ENCODE data around the gene CYSRT1. TPM values are rescaled to one million over a fixed set of nuclear protein-coding genes. Genes with fewer than 3 reads are reported as not detected.

CYSRT1 gene
- polyA plus RNA-seq, 1 experiment, result 0.74 TPM

DNA sequence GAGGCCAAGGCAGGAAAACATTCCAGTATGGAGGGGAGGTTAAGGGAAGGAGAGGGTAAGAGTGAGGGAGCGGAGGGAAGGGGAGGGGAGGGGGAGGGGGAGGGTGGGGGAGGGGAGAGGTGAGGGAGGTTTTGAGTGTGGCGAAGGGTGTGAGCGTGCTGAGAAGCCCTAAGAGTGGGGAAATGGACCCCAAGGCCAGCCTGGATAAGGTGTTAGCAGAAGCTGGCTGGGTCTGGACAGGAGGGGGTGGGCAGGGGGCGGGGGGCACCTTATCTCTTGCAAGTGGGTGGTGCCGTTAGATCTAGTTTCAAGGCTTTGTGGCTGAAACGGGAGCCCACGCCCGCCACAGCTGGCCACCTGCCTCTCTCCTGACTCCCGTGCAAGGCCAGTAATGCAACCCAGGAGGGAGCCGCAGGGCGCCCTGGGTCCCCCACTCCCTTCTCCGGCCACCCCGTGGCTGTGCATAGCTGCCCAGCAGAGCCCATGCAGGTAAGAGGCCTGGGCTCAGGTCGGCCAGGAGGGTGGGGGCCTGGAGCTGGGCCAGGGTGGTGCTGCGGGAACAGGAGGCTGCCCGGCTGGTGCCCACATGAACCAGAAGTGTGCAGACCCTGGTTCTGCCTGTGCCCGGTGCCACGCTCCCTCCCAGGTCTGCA, 3.0 kb downstream of the CYSRT1 start:
- ChIA-PET CTCF (interaction anchor here (0.7 to 4.2 kb wide), 23 partner anchors 9 to 199 kb away, joined by 3 to 37 read pairs (median 6); partner anchors contain the start of genes ABCA2, DPP7, NPDC1 and SSNA1), POLR2A (interaction anchor here (0.5 kb wide), 1 partner anchor 23 kb away, joined by 6 read pairs; no protein-coding TSS in a partner anchor)
- TF ChIP-seq, protein P1, sequence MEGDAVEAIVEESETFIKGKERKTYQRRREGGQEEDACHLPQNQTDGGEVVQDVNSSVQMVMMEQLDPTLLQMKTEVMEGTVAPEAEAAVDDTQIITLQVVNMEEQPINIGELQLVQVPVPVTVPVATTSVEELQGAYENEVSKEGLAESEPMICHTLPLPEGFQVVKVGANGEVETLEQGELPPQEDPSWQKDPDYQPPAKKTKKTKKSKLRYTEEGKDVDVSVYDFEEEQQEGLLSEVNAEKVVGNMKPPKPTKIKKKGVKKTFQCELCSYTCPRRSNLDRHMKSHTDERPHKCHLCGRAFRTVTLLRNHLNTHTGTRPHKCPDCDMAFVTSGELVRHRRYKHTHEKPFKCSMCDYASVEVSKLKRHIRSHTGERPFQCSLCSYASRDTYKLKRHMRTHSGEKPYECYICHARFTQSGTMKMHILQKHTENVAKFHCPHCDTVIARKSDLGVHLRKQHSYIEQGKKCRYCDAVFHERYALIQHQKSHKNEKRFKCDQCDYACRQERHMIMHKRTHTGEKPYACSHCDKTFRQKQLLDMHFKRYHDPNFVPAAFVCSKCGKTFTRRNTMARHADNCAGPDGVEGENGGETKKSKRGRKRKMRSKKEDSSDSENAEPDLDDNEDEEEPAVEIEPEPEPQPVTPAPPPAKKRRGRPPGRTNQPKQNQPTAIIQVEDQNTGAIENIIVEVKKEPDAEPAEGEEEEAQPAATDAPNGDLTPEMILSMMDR (IDR thresholded peaks at IDR 0.05; ENCODE audit: insufficient read depth, low read depth, low read length), result no peak
- H3K36me3 ChIP-seq (ENCODE audit: control insufficient read depth, insufficient read depth, low read length), result no peaks in the 10 kb centered on the region; the same call in 1 of the 2 replicates
- H3K27me3 ChIP-seq (ENCODE audit: control insufficient read depth, insufficient read depth, low read length), result no peaks in the 10 kb centered on the region
- no peak overlapping the region for H3K4me3 ChIP-seq (ENCODE audit: low read depth, low read length)
- no peak for DNase-seq (ENCODE audit: low read depth)

DNA sequence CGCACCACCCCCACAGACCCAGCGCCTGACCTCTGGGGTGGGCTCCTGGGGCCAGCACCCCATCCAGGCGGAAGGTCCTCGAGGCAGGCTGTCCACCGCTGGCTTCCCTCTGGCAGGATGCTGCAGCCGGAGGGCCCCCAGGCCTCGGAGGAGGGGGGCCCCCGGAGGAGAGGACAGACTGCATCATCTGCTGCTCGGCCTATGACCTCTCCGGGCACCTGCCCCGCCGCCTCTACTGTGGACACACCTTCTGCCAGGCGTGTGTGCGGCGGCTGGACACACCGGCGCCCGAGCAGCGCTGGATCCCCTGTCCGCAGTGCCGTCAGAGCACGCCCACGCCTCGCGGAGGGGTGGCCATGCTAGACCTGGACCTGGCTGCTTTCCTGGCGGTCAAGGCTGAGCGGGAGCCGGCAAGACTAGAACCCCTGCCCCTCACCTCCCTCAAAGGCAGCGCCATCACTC, 3.6 kb downstream of the CYSRT1 start:
- H3K27me3 ChIP-seq (ENCODE audit: control insufficient read depth, insufficient read depth, low read length), result no peaks in the 10 kb centered on the region
- CTCF ChIA-PET, result interaction anchor here (0.7 to 4.2 kb wide), 9 partner anchors 9 to 182 kb away, joined by 3 to 37 read pairs (median 11); partner anchors contain the start of genes NPDC1 and TUBB4B
- H3K36me3 ChIP-seq (ENCODE audit: control insufficient read depth, insufficient read depth, low read length), result no peaks in the 10 kb centered on the region; the same call in 1 of the 2 replicates
- DNase-seq (ENCODE audit: low read depth), result no peak
- POLR2A ChIA-PET, result no interaction called here
- TF ChIP-seq, protein P1 (IDR thresholded peaks at IDR 0.05; ENCODE audit: insufficient read depth, low read depth, low read length), result no peak
- H3K4me3 ChIP-seq (ENCODE audit: low read depth, low read length), result no peak overlapping the region

DNA sequence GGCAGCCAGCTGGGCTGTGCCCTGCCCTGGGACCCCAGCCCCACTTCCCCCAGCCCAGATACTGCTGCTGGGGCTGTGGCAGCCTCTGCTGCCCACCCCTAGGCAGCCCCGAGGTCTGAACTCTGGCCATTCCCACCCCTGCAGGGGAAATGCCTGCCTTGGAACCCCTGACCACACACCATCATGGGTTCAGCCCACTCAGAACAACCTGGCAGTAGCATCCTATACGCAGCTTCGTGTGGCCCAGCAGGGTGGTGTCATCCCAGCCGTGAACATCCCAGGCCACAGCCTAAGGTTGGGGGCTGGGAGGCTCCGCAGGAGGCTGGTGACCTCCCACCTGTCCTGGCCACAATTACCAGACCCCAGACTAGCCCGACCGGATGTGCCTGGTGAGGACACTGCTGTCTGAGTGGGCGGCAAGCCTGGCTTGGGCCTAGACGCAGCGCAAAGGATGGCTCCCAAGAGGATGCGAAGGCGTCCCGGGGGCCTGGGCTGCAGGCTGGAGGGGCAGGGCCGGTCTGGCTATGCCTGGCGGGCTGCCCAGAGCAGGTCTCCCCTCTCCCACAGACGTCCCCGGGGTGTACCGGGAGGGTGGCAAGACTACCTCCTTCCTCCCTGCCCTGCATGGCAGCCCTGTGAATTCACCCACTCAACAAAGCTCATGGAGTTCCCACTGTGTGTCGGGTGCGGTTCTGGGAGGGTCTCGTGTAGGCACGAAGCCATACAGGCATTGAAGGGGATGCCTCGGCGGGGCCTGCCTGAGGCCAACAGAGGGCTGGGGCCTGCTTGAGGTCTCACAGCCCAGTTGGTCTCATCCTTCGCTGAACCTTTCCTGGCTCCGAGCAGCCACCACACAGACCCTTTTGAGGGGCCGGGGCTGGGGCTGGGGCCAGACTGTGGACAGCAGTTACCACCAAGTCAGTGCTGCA, 4.3 kb downstream of the CYSRT1 start:
- H3K36me3 ChIP-seq (ENCODE audit: control insufficient read depth, insufficient read depth, low read length), result no peaks in the 10 kb centered on the region; the same call in 1 of the 2 replicates
- TF ChIP-seq, protein P1 (IDR thresholded peaks at IDR 0.05; ENCODE audit: insufficient read depth, low read depth, low read length), result no peak
- H3K27me3 ChIP-seq (ENCODE audit: control insufficient read depth, insufficient read depth, low read length), result no peaks in the 10 kb centered on the region
- ChIA-PET POLR2A (no interaction called here), CTCF (interaction anchor here (1.2 to 4.2 kb wide), 4 partner anchors 20 to 180 kb away, joined by 4 to 37 read pairs (median 8); no protein-coding TSS in a partner anchor)
- no peak overlapping the region for H3K4me3 ChIP-seq (ENCODE audit: low read depth, low read length)
- no peak for DNase-seq (ENCODE audit: low read depth)

DNA sequence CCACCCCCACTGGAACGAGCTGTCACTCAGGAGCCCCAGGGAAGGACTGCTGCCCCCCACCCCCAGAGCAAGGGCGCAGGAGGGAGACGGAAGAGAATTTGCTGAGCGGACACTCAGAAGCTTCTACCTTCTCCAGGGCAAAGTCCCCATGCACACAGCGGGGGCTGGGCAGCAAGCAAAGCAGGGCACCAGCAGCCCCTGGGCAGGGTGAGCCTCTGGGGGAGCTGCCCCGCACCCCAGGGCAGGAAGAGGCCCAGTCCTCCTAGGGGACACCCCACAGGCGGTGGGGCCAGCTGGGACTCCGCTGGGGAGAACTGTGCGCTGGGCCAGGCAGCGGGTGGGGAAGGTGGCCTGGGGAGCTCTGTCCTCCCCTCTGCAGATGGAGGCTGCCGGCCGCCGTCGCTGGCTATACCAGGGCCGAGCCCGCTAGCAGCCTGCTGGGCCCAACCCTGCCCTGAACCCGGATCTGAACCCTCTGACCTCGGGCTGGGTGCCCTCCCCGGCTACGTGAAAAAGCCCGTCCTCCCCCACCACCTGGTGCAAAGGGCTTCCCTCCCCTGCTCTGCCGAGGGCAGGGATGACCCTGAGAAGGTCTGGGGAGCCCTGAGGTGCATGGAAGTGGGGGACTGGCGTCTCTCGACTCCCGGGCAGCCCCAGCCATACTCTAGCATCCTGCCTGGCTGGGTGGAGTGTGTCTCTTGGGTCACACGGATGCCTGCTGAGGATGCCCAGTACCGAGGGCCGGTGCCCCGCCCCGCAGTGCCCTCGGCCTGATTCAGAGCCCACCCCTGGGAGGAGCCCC, 5.1 kb downstream of the CYSRT1 start:
- CTCF ChIA-PET, result interaction anchor here (1.3 to 4.2 kb wide), 2 partner anchors 13 to 112 kb away, joined by 3 to 37 read pairs; no protein-coding TSS in a partner anchor
- no peaks in the 10 kb centered on the region; the same call in 1 of the 2 replicates for H3K36me3 ChIP-seq (ENCODE audit: control insufficient read depth, insufficient read depth, low read length)
- TF ChIP-seq, protein P1 (IDR thresholded peaks at IDR 0.05; ENCODE audit: insufficient read depth, low read depth, low read length), result no peak

More for the DNA sequence above, 5.1 kb downstream of the CYSRT1 start:
- POLR2A ChIA-PET, result no interaction called here
- H3K27me3 ChIP-seq (ENCODE audit: control insufficient read depth, insufficient read depth, low read length), result no peaks in the 10 kb centered on the region
- no peak overlapping the region for H3K4me3 ChIP-seq (ENCODE audit: low read depth, low read length)
- no peak for DNase-seq (ENCODE audit: low read depth)

Data from BJ (cell line).